Body of pancreas (tissue), 4 donors: ENCODE data around the gene LCN10. TPM values are rescaled to one million over a fixed set of nuclear protein-coding genes. Genes with fewer than 3 reads are reported as not detected.
"Not testable (repeated sequence)": the region's sequence is repeated elsewhere in the genome, so short reads cannot be mapped to it uniquely, and the experiment has no call there.

ENCODE experiments used
- ATAC-seq: fragments of 150-250 bp; one replicate; pipeline ENCODE4 v1.9.1; 2016
- DNase-seq, 4 donors: peaks; one replicate each; pipeline ENCODE4 v3.0.0-alpha.2; 2019
- H3K27ac ChIP-seq, 4 donors: fragments of 200-600 bp; sonication (generic); 1 replicate in 3 of 4; 2 replicates in 1 of 4; pipeline versions ENCODE4 v1.5.1 to v1.6.1; 2016 to 2019; ENCODE audit warnings: mild to moderate bottlenecking in 1 of 4, mixed read lengths in 1 of 4, moderate library complexity in 1 of 4
- H3K27me3 ChIP-seq, 2 donors: fragments of 200-600 bp; sonication (generic); one replicate each; pipeline ENCODE4 v1.6.0; 2016; ENCODE audit warnings: mild to moderate bottlenecking in 1 of 2
- H3K36me3 ChIP-seq, 2 donors: fragments of 200-600 bp; sonication (generic); replicated peaks in 1 of 2; 2 replicates each; pipeline ENCODE4 v1.5.1; 2016; ENCODE audit warnings: low read depth in 2 of 2; ENCODE audit not compliant: insufficient read depth in 1 of 2
- H3K4me1 ChIP-seq: fragments of 200-600 bp; sonication (generic); one replicate; pipeline ENCODE4 v1.6.0; 2016
- H3K4me3 ChIP-seq, 2 donors: fragments of 200-600 bp; sonication (generic); 1 replicate in 1 of 2; 2 replicates in 1 of 2; pipeline ENCODE4 v1.5.1; 2016 to 2019
- H3K9me3 ChIP-seq, 3 donors: fragments of 200-600 bp; sonication (generic); 1 replicate in 2 of 3; 2 replicates in 1 of 3; pipeline ENCODE4 v1.5.1; 2016
- CTCF ChIP-seq, 7 experiments: fragments of 450-650 bp in 4 of 7; fragments of 200-600 bp in 3 of 7; sonication (generic) in 3 of 7; IDR thresholded peaks; one replicate each; pipeline ENCODE4 v1.5.1; 2016 to 2019; ENCODE audit warnings: antibody characterized with exemption in 7 of 7
- POLR2A ChIP-seq, 3 donors: fragments of 450-650 bp; IDR thresholded peaks; one replicate each; pipeline ENCODE4 v1.6.1; 2016; ENCODE audit warnings: antibody characterized with exemption in 3 of 3, mild to moderate bottlenecking in 2 of 3
- WGBS, 2 donors: methylation state at CpG; one replicate each; pipeline ENCODE4 v1.1.5; 2017; 5-methylcytosine and 5-hydroxymethylcytosine counted together
- intact Hi-C: fragments of 100-400 bp; cut with DNase I; formaldehyde crosslinking; loops from one replicate; pipeline ENCODE4 v1.15.1; 2023
- total RNA-seq, 2 donors: library from RNA; depleted of rRNA; stranded (reverse); fragments of >200 nt; gene quantifications; one replicate each; pipeline ENCODE4 v1.1.0, GENCODE V29; 2016

LCN10 gene
- total RNA-seq: 1 to 10 TPM in 1 of 2 donors, under 1 TPM in 1; 0.78 to 4.6 TPM

- intact Hi-C loops: no loop called here
- Histone ChIP-seq H3K27ac (no peak within 1 kb of the TSS), H3K36me3 (no peaks in the 10 kb centered on the region), H3K27me3 (peaks cover 0 to 14% of the 10 kb centered on the region in 2 donors), H3K9me3 (no peaks in the 10 kb centered on the region), H3K4me3 (no peak within 1 kb of the TSS), H3K4me1 (peaks cover 30% of the 10 kb centered on the region)
- TF ChIP-seq CTCF (IDR thresholded peaks at IDR 0.05) (peak in 5 of 7 experiments; percentile 34 to 45 (median 35)), POLR2A (IDR thresholded peaks at IDR 0.05) (no peak)
- peak; percentile 35 to 65 (median 59) for DNase-seq
- WGBS, 2 donors: 11 to 29% methylated on average over 3 to 25 of the region's 25 CpGs
- peak; percentile 38 for ATAC-seq
Measured at GRCh38 chr9:136742591-136743391, at the start of gene LCN10. Gene LCN10 (minus strand): TSS chr9:136742940. CDS start chr9:136742903, 37 bp downstream.

- TF ChIP-seq POLR2A (IDR thresholded peaks at IDR 0.05) (peak; percentile 60 to 84 (median 81)), CTCF (IDR thresholded peaks at IDR 0.05) (peak; percentile 94 to 99 (median 97))
- Histone ChIP-seq H3K4me3 (peak overlapping the region in 1 of 2 donors; percentile 49), H3K27me3 (no peaks in the 10 kb centered on the region), H3K36me3 (no peaks in the 10 kb centered on the region), H3K4me1 (peaks cover 64% of the 10 kb centered on the region), H3K27ac (peak overlapping the region; percentile 89 to 99 (median 96)), H3K9me3 (no peaks in the 10 kb centered on the region)
- 0 to 1% methylated on average over 3 to 27 of the region's 29 CpGs for WGBS, 2 donors
- ATAC-seq (peak; percentile 61), DNase-seq (peak; percentile 84 to 90 (median 88))
- intact Hi-C loops: no loop called here
Measured at GRCh38 chr9:136791516-136792276, 49.0 kb upstream of the LCN10 start.

GRCh38 chr9:136790640-136791515, 48.1 kb upstream of the LCN10 start, which contains the start of gene TMEM141:
Gene TMEM141 (plus strand): TSS chr9:136791344. CDS start chr9:136791371, 27 bp downstream.
- WGBS, 2 donors: 1% methylated on average over 10 to 60 of the region's 70 CpGs
- ATAC-seq (peak; percentile 88), DNase-seq (peak; percentile 100)
- H3K27me3 ChIP-seq: no peaks in the 10 kb centered on the region
- no peaks in the 10 kb centered on the region for H3K9me3 ChIP-seq
- H3K36me3 ChIP-seq: no peaks in the 10 kb centered on the region
- intact Hi-C loops: no loop called here
- TF ChIP-seq POLR2A (IDR thresholded peaks at IDR 0.05) (peak; percentile 80 to 92 (median 85)), CTCF (IDR thresholded peaks at IDR 0.05) (no peak)
- H3K27ac ChIP-seq: peak within 1 kb of the TSS; percentile 89 to 99 (median 96)
- H3K4me3 ChIP-seq: peak within 1 kb of the TSS in 1 of 2 donors; percentile 49
- H3K4me1 ChIP-seq: peaks cover 60% of the 10 kb centered on the region

GRCh38 chr9:136789523-136789937, 46.8 kb upstream of the LCN10 start:
- intact Hi-C loops: loop anchor here (5.0 kb wide), 1 partner anchor 248 kb away; no protein-coding TSS in a partner anchor
- Histone ChIP-seq H3K4me3 (no peak overlapping the region), H3K9me3 (no peaks in the 10 kb centered on the region), H3K27me3 (no peaks in the 10 kb centered on the region), H3K27ac (peak overlapping the region in 3 of 4 donors; percentile 46 to 99 (median 97)), H3K36me3 (no peaks in the 10 kb centered on the region), H3K4me1 (peaks cover 65% of the 10 kb centered on the region)
- no peak for TF ChIP-seq CTCF (IDR thresholded peaks at IDR 0.05)
- no peak for TF ChIP-seq POLR2A (IDR thresholded peaks at IDR 0.05)
- no peak for DNase-seq
- no peak for ATAC-seq
- WGBS, 2 donors: 35 to 52% methylated on average over 3 of the region's 3 CpGs

GRCh38 chr9:136788644-136789522, 46.1 kb upstream of the LCN10 start:
- H3K9me3 ChIP-seq, ATAC-seq, H3K27me3 ChIP-seq, H3K4me3 ChIP-seq, H3K36me3 ChIP-seq, DNase-seq: not testable (repeated sequence)
- WGBS, 2 donors: 46 to 49% methylated on average over 27 of the region's 27 CpGs
- Histone ChIP-seq H3K27ac (peak overlapping the region in 3 of 4 donors; percentile 46 to 99 (median 97)), H3K4me1 (peaks cover 65% of the 10 kb centered on the region)
- intact Hi-C loops: loop anchor here (5.0 kb wide), 1 partner anchor 248 kb away; no protein-coding TSS in a partner anchor
